ENCODE measurements around the gene SPTSSB. TPM values are rescaled to one million over a fixed set of nuclear protein-coding genes. Genes with fewer than 3 reads are reported as not detected.

SPTSSB gene
- total and polyA plus RNA-seq, 2 donors from 2014 or later = 0.52 to 7.8 TPM

- H3K4me3 ChIP-seq (ENCODE audit: low read length in 3 of 3) = no peak overlapping the region
- H3K9ac ChIP-seq (ENCODE audit: low read length in 3 of 3) = no peak overlapping the region
- H3K36me3 ChIP-seq (ENCODE audit: control insufficient read depth in 2 of 3, insufficient read depth in 3 of 3, low read length in 3 of 3) = no peaks in the 10 kb centered on the region
- peak in 1 of 5 donors; percentile 17 for DNase-seq
- no peaks in the 10 kb centered on the region for H3K4me1 ChIP-seq (ENCODE audit: control insufficient read depth in 2 of 3, insufficient read depth in 2 of 3, low read depth in 1 of 3, low read length in 3 of 3)
- no peak for FAIRE-seq
- H3K27ac ChIP-seq (ENCODE audit: low read depth in 2 of 2, low read length in 2 of 2) = no peak overlapping the region
- intact Hi-C loops (cut with DNase I) = no loop called here
- no peaks in the 10 kb centered on the region for H3K27me3 ChIP-seq (ENCODE audit: control insufficient read depth, insufficient read depth, low read length)
- no peaks in the 10 kb centered on the region for H3K9me3 ChIP-seq (ENCODE audit: control insufficient read depth in 2 of 3, insufficient read depth in 1 of 3, low read length in 3 of 3)
- TF ChIP-seq, protein P1, sequence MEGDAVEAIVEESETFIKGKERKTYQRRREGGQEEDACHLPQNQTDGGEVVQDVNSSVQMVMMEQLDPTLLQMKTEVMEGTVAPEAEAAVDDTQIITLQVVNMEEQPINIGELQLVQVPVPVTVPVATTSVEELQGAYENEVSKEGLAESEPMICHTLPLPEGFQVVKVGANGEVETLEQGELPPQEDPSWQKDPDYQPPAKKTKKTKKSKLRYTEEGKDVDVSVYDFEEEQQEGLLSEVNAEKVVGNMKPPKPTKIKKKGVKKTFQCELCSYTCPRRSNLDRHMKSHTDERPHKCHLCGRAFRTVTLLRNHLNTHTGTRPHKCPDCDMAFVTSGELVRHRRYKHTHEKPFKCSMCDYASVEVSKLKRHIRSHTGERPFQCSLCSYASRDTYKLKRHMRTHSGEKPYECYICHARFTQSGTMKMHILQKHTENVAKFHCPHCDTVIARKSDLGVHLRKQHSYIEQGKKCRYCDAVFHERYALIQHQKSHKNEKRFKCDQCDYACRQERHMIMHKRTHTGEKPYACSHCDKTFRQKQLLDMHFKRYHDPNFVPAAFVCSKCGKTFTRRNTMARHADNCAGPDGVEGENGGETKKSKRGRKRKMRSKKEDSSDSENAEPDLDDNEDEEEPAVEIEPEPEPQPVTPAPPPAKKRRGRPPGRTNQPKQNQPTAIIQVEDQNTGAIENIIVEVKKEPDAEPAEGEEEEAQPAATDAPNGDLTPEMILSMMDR (IDR thresholded peaks at IDR 0.05; ENCODE audit: borderline replicate concordance, extremely low read depth, insufficient read depth) = no peak
These were observed 31.5 kb downstream of the SPTSSB start for GRCh38 chr3:161339517-161340500.

- FAIRE-seq (no peak), DNase-seq (no peak)
- TF ChIP-seq, protein P1 (IDR thresholded peaks at IDR 0.05; ENCODE audit: borderline replicate concordance, extremely low read depth, insufficient read depth) = no peak
- Histone ChIP-seq H3K4me3 (ENCODE audit: low read length in 3 of 3) (no peak overlapping the region), H3K9me3 (ENCODE audit: control insufficient read depth in 2 of 3, insufficient read depth in 1 of 3, low read length in 3 of 3) (no peaks in the 10 kb centered on the region), H3K9ac (ENCODE audit: low read length in 3 of 3) (no peak overlapping the region), H3K36me3 (ENCODE audit: control insufficient read depth in 2 of 3, insufficient read depth in 3 of 3, low read length in 3 of 3) (no peaks in the 10 kb centered on the region), H3K27ac (ENCODE audit: low read depth in 2 of 2, low read length in 2 of 2) (no peak overlapping the region), H3K27me3 (ENCODE audit: control insufficient read depth, insufficient read depth, low read length) (no peaks in the 10 kb centered on the region), H3K4me1 (ENCODE audit: control insufficient read depth in 2 of 3, insufficient read depth in 2 of 3, low read depth in 1 of 3, low read length in 3 of 3) (no peaks in the 10 kb centered on the region)
- intact Hi-C loops (cut with DNase I) = no loop called here
These were observed 34.0 kb downstream of the SPTSSB start for GRCh38 chr3:161337311-161337710.

DNA sequence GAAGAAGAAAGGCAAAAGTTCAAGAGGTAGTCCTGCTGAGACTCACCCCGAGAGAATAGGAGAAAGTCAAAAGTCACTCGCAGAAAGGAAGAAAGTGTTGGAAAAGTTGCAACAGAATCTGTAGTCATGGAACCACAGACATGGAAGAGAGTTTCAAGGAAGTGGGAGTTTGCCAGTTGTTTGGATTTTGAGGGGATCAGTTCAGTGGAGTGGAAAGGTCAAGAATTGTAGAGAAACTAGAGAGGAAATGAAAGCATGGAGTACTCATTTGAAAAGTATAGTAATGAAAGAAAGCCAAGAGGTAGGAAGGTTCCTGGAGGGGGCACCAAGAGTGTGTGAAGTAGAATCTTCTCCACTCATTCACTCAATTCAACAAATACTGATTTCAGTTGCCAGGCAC lies 34.7 kb downstream of the SPTSSB start:
- FAIRE-seq (no peak), DNase-seq (no peak)
- intact Hi-C loops (cut with DNase I) = no loop called here
- H3K27ac ChIP-seq (ENCODE audit: low read depth in 2 of 2, low read length in 2 of 2) = no peak overlapping the region
- H3K9ac ChIP-seq (ENCODE audit: low read length in 3 of 3) = no peak overlapping the region
- no peak overlapping the region for H3K4me3 ChIP-seq (ENCODE audit: low read length in 3 of 3)
- no peaks in the 10 kb centered on the region for H3K27me3 ChIP-seq (ENCODE audit: control insufficient read depth, insufficient read depth, low read length)
- H3K9me3 ChIP-seq (ENCODE audit: control insufficient read depth in 2 of 3, insufficient read depth in 1 of 3, low read length in 3 of 3) = no peaks in the 10 kb centered on the region
- no peaks in the 10 kb centered on the region for H3K36me3 ChIP-seq (ENCODE audit: control insufficient read depth in 2 of 3, insufficient read depth in 3 of 3, low read length in 3 of 3)
- TF ChIP-seq, protein P1 (IDR thresholded peaks at IDR 0.05; ENCODE audit: borderline replicate concordance, extremely low read depth, insufficient read depth) = no peak
- no peaks in the 10 kb centered on the region for H3K4me1 ChIP-seq (ENCODE audit: control insufficient read depth in 2 of 3, insufficient read depth in 2 of 3, low read depth in 1 of 3, low read length in 3 of 3)
